H1 (cell line): ENCODE results near the gene KCNMA1. TPM values are rescaled to one million over a fixed set of nuclear protein-coding genes. Genes with fewer than 3 reads are reported as not detected.

Experiments
- CTCF ChIA-PET: fragments of 300-600 bp; sonication (Branson Sonifier 250); formaldehyde crosslinking; loops from one replicate; lab custom pipeline; 2021; ENCODE audit not compliant: partially characterized antibody; lab: Charles Lee
- POLR2A ChIA-PET: fragments of 300-600 bp; sonication (Branson Sonifier 250); formaldehyde crosslinking; loops from one replicate; lab custom pipeline; 2021; ENCODE audit warnings: inconsistent platforms; ENCODE audit not compliant: partially characterized antibody; lab: Charles Lee
- DNase-seq, 2 experiments: peaks; one replicate each; pipeline versions ENCODE4 v3.0.0 to v3.0.0-alpha.2; 2010 to 2022; ENCODE audit warnings: low spot score in 2 of 2, low read depth in 1 of 2, mixed read lengths in 1 of 2
- FAIRE-seq: peaks from 2 replicates; lab custom pipeline; 2011; peaks lifted over from hg19 to GRCh38; lab: Jason Lieb, UNC
- H2AFZ ChIP-seq: 2 replicates; pipeline ENCODE4 v1.8.1; 2012; ENCODE audit warnings: low read length, inconsistent platforms
- H2AK5ac ChIP-seq: 2 replicates; pipeline ENCODE4 v1.6.1; 2013; ENCODE audit warnings: low read depth, low read length
- H2BK120ac ChIP-seq: replicated peaks from 2 replicates; pipeline ENCODE3; 2013; ENCODE audit warnings: low read depth, low read length, inconsistent platforms
- H2BK12ac ChIP-seq: 2 replicates; pipeline ENCODE4 v1.6.1; 2013; ENCODE audit warnings: low read depth, low read length
- H2BK15ac ChIP-seq: 2 replicates; pipeline ENCODE4 v1.6.1; 2013; ENCODE audit warnings: low read length
- H2BK20ac ChIP-seq: 2 replicates; pipeline ENCODE4 v1.6.1; 2013; ENCODE audit warnings: low read length
- H2BK5ac ChIP-seq: 2 replicates; pipeline ENCODE4 v1.6.1; 2013; ENCODE audit warnings: low read depth, low read length
- H3K14ac ChIP-seq: 2 replicates; pipeline ENCODE4 v1.6.1; 2013; ENCODE audit warnings: inconsistent platforms; ENCODE audit not compliant: insufficient read length
- H3K18ac ChIP-seq: 2 replicates; pipeline ENCODE4 v1.6.1; 2013; ENCODE audit warnings: low read length; ENCODE audit errors: extremely low read depth
- H3K23ac ChIP-seq: 2 replicates; pipeline ENCODE4 v1.6.1; 2013; ENCODE audit warnings: inconsistent platforms; ENCODE audit not compliant: insufficient read length
- H3K23me2 ChIP-seq: 2 replicates; pipeline ENCODE4 v1.6.1; 2013; ENCODE audit warnings: low read depth, low read length
- H3K27ac ChIP-seq: 2 replicates; pipeline ENCODE4 v1.6.1; 2011; ENCODE audit warnings: low read depth, low read length, inconsistent platforms
- H3K27me3 ChIP-seq, 4 experiments: replicated peaks in 1 of 4; 1 replicate in 1 of 4; 2 replicates in 3 of 4; pipeline versions ENCODE4 v1.6.1 to v1.8.1; 2011 to 2013; ENCODE audit warnings: low read length in 3 of 4, mild to moderate bottlenecking in 3 of 4, inconsistent platforms in 2 of 4, mixed read lengths in 2 of 4, moderate library complexity in 1 of 4; ENCODE audit not compliant: control insufficient read depth in 3 of 4, insufficient read depth in 3 of 4; ENCODE audit errors: extremely low read depth in 1 of 4
- H3K36me3 ChIP-seq, 4 experiments: 2 replicates each; pipeline versions ENCODE4 v1.6.1 to v1.8.1; 2011 to 2013; ENCODE audit warnings: mild to moderate bottlenecking in 4 of 4, low read length in 3 of 4, moderate library complexity in 2 of 4, control low read depth in 1 of 4, inconsistent platforms in 1 of 4; ENCODE audit not compliant: insufficient read depth in 4 of 4, control insufficient read depth in 2 of 4
- H3K4ac ChIP-seq: replicated peaks from 2 replicates; pipeline ENCODE3; 2013; ENCODE audit warnings: low read length, low read depth, mixed read lengths, inconsistent platforms; ENCODE audit not compliant: insufficient read length
- H3K4me1 ChIP-seq, 4 experiments: replicated peaks in 1 of 4; 1 replicate in 1 of 4; 2 replicates in 3 of 4; pipeline versions ENCODE4 v1.6.1 to v1.8.1; 2011 to 2013; ENCODE audit warnings: low read length in 3 of 4, inconsistent platforms in 2 of 4, mixed read lengths in 1 of 4; ENCODE audit not compliant: insufficient read depth in 4 of 4, control insufficient read depth in 3 of 4
- H3K4me2 ChIP-seq, 2 experiments: 2 replicates each; pipeline versions ENCODE4 v1.6.1 to v1.8.1; 2011 to 2013; ENCODE audit warnings: low read depth in 2 of 2, low read length in 2 of 2, control low read depth in 1 of 2, inconsistent platforms in 1 of 2, mild to moderate bottlenecking in 1 of 2; ENCODE audit not compliant: insufficient read depth in 1 of 2
- H3K4me3 ChIP-seq, 4 experiments: fragments of 200-600, 300-600 bp in 1 of 4; sonication (generic), shearing (Covaris generic), sonication (Bioruptor Twin) in 1 of 4; 2 replicates each; pipeline versions ENCODE4 v1.5.1 to v1.8.1; 2011 to 2016; ENCODE audit warnings: low read length in 4 of 4, low read depth in 3 of 4, control low read depth in 2 of 4, inconsistent platforms in 2 of 4, mild to moderate bottlenecking in 2 of 4, mixed read lengths in 1 of 4, moderate library complexity in 1 of 4; ENCODE audit not compliant: insufficient read depth in 2 of 4; ENCODE audit errors: extremely low read depth in 1 of 4
- H3K56ac ChIP-seq: replicated peaks from 2 replicates; pipeline ENCODE3; 2013; ENCODE audit warnings: low read depth, mild to moderate bottlenecking, mixed read lengths, low read length, inconsistent platforms; ENCODE audit not compliant: insufficient read length
- H3K79me1 ChIP-seq: 2 replicates; pipeline ENCODE4 v1.6.1; 2013; ENCODE audit warnings: low read depth, low read length, control low read depth
- H3K79me2 ChIP-seq, 2 experiments: 2 replicates each; pipeline versions ENCODE4 v1.6.1 to v1.8.1; 2012 to 2013; ENCODE audit warnings: low read length in 2 of 2, mild to moderate bottlenecking in 2 of 2, inconsistent platforms in 1 of 2; ENCODE audit not compliant: insufficient read depth in 2 of 2, control insufficient read depth in 1 of 2
- H3K9ac ChIP-seq, 4 experiments: replicated peaks in 1 of 4; 1 replicate in 1 of 4; 2 replicates in 3 of 4; pipeline versions ENCODE4 v1.6.1 to v1.8.1; 2011 to 2013; ENCODE audit warnings: low read depth in 3 of 4, low read length in 3 of 4, control low read depth in 2 of 4, mild to moderate bottlenecking in 2 of 4, moderate library complexity in 2 of 4, inconsistent platforms in 1 of 4; ENCODE audit errors: extremely low read depth in 1 of 4
- H3K9me3 ChIP-seq, 2 experiments: 2 replicates each; pipeline versions ENCODE4 v1.6.1 to v1.8.1; 2012 to 2013; ENCODE audit warnings: mild to moderate bottlenecking in 2 of 2, moderate library complexity in 2 of 2, control low read depth in 1 of 2, inconsistent platforms in 1 of 2, low read depth in 1 of 2, low read length in 1 of 2, mixed read lengths in 1 of 2; ENCODE audit not compliant: insufficient read depth in 2 of 2
- H4K20me1 ChIP-seq, 2 experiments: replicated peaks in 1 of 2; 2 replicates each; pipeline versions ENCODE3 to v1.8.1; 2011 to 2013; ENCODE audit warnings: inconsistent platforms in 2 of 2, low read length in 2 of 2, mild to moderate bottlenecking in 1 of 2; ENCODE audit not compliant: insufficient read depth in 2 of 2, control insufficient read depth in 1 of 2
- H4K5ac ChIP-seq: 2 replicates; pipeline ENCODE4 v1.6.1; 2013; ENCODE audit warnings: low read length, low read depth, mixed read lengths, inconsistent platforms; ENCODE audit not compliant: insufficient read length
- H4K8ac ChIP-seq: 2 replicates; pipeline ENCODE4 v1.8.0; 2013; ENCODE audit warnings: mild to moderate bottlenecking, moderate library complexity, low read length, inconsistent platforms; ENCODE audit not compliant: insufficient read depth; ENCODE audit errors: extremely low read depth
- H4K91ac ChIP-seq: replicated peaks from 2 replicates; pipeline ENCODE3; 2013; ENCODE audit warnings: low read length, mixed read lengths, inconsistent platforms; ENCODE audit not compliant: insufficient read length
- ASH2L ChIP-seq: fragments of 200-600, 300-600 bp; sonication (generic); IDR thresholded peaks from one replicate; pipeline ENCODE4 v1.7.1; 2017; ENCODE audit warnings: low read length
- BCL11A ChIP-seq, 2 experiments: IDR thresholded peaks; one replicate each; pipeline ENCODE4 v1.6.1; 2011; ENCODE audit warnings: low read depth in 2 of 2, low read length in 2 of 2, mild to moderate bottlenecking in 2 of 2
- EGR1 ChIP-seq: IDR thresholded peaks from 2 replicates; pipeline ENCODE4 v1.6.1; 2011; ENCODE audit warnings: low read depth, low read length, borderline replicate concordance
- EP300 ChIP-seq, 2 experiments: IDR thresholded peaks; 1 replicate in 1 of 2; 2 replicates in 1 of 2; pipeline ENCODE4 v1.6.1; 2011 to 2012; ENCODE audit warnings: low read depth in 2 of 2, low read length in 2 of 2, mild to moderate bottlenecking in 2 of 2, borderline replicate concordance in 1 of 2, inconsistent platforms in 1 of 2, moderate library complexity in 1 of 2
- GABPA ChIP-seq: IDR thresholded peaks from 2 replicates; pipeline ENCODE4 v1.6.1; 2011; ENCODE audit warnings: mild to moderate bottlenecking, low read length, moderate library complexity, borderline replicate concordance; ENCODE audit not compliant: insufficient read depth
- JUND ChIP-seq: IDR thresholded peaks from 2 replicates; pipeline ENCODE4 v1.6.1; 2011; ENCODE audit warnings: mild to moderate bottlenecking, improper control_type of control experiment, low read length
- NRF1 ChIP-seq: IDR thresholded peaks from 2 replicates; pipeline ENCODE4 v1.6.1; 2011; ENCODE audit warnings: mild to moderate bottlenecking, low read depth, low read length, improper control_type of control experiment
- POLR2A ChIP-seq, 2 experiments: IDR thresholded peaks; 1 replicate in 1 of 2; 2 replicates in 1 of 2; pipeline ENCODE4 v1.6.1; 2011; ENCODE audit warnings: low read depth in 2 of 2, low read length in 2 of 2, mild to moderate bottlenecking in 2 of 2; ENCODE audit errors: control extremely low read depth in 1 of 2
- RNF2 ChIP-seq: fragments of 200-900, 300-1000 bp; sonication (generic); IDR thresholded peaks from 2 replicates; pipeline ENCODE4 v1.7.1; 2016; ENCODE audit warnings: borderline replicate concordance, low read depth, mild to moderate bottlenecking, antibody characterized with exemption, low read length; ENCODE audit not compliant: poor library complexity, severe bottlenecking; ENCODE audit errors: missing control alignments
- WGBS, 2 experiments: shearing (Covaris generic) in 1 of 2; methylation state at CpG; one replicate each; pipeline versions ENCODE4 v1.1.6 to v1.1.7; 2013 to 2015; ENCODE audit warnings: low lambda C conversion rate in 2 of 2, mixed read lengths in 2 of 2, inconsistent platforms in 1 of 2, low coverage in 1 of 2, missing lambda C conversion rate in 1 of 2; ENCODE audit not compliant: insufficient replicate concordance in 2 of 2, insufficient coverage in 1 of 2, insufficient read length in 1 of 2; ENCODE audit errors: extremely low coverage in 1 of 2, missing lambda C conversion rate in 1 of 2; 5-methylcytosine and 5-hydroxymethylcytosine counted together
- polyA plus RNA-seq, 7 experiments: library from polyadenylated mRNA; depleted of rRNA in 3 of 7; stranded (reverse) in 5 of 7; unstranded in 2 of 7; fragments of >200 nt in 5 of 7; fragments of 200-250 nt in 2 of 7; gene quantifications; 1 replicate in 5 of 7; 2 replicates in 1 of 7; 4 replicates in 1 of 7; pipeline versions ENCODE4 v1.2.1 to v1.2.3, GENCODE V29; 2011 to 2013; ENCODE audit warnings: missing spikeins in 2 of 7, mixed read lengths in 2 of 7
- total RNA-seq: library from RNA; stranded (reverse); fragmentation: NEBNext Ultra II Directional; extraction: Animal tissue kit (Norgen Biotek cat#: 25700); gene quantifications from 2 replicates; pipeline ENCODE4 v1.2.1, GENCODE V29; 2021

The KCNMA1 gene
- total and polyA plus RNA-seq, 2 of the 8 experiments (the other 6 are each of a cell fraction or from before 2014, with no cell fraction given), result 10.2 to 11.1 TPM

DNA sequence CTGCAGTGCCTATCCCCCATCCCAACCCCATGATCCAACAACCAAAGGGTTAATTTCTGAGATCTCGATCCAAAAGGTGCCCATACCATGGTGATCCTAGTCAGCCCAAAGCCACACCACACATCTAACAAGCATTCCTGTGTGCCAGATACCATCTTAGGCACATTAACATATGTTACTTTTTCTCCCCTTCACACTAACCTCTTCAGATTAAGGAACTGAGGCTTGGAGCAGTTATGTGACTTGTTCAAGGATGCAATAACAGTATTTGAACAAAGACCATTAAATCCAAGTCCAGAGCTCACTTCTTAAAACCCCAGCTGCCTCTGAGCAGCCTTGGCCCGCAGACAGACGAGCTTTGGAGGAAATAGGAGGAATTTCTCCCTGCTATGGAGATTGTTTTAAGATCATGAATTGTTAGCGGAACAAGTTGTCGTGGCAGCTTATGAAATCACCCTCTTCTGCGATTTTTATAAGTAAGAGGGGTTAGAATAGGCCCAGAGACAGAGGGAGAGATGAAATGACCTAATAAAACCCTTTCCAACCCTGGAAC, 327.2 kb downstream of the KCNMA1 start:
- Histone ChIP-seq H3K14ac (no peak overlapping the region), H2AFZ (no peak overlapping the region), H3K79me1 (no peaks in the 10 kb centered on the region), H3K9me3 (no peaks in the 10 kb centered on the region), H3K79me2 (no peaks in the 10 kb centered on the region), H3K9ac (no peak overlapping the region), H2BK12ac (no peak overlapping the region), H3K27ac (no peak overlapping the region), H3K4me2 (no peak overlapping the region), H4K8ac (no peak overlapping the region), H3K27me3 (no peaks in the 10 kb centered on the region), H2BK20ac (no peak overlapping the region), H2AK5ac (no peak overlapping the region), H3K4me3 (no peak overlapping the region), H2BK120ac (no peak overlapping the region), H4K20me1 (no peaks in the 10 kb centered on the region), H3K23ac (no peak overlapping the region), H3K4ac (no peak overlapping the region), H4K91ac (no peak overlapping the region), H3K4me1 (peaks cover 0 to 11% (median 5%) of the 10 kb centered on the region in 4 experiments; a peak in 3 of 7 replicates), H3K56ac (no peak overlapping the region), H3K23me2 (no peaks in the 10 kb centered on the region; the same call in 1 of the 2 replicates), H2BK5ac (no peak overlapping the region)
- ChIA-PET CTCF (interaction anchor here (0.7 to 1.6 kb wide), 2 partner anchors 14 to 136 kb away, joined by 3 to 5 read pairs; no protein-coding TSS in a partner anchor), POLR2A (no interaction called here)
- no peak for DNase-seq
- FAIRE-seq, result no peak
- TF ChIP-seq POLR2A (IDR thresholded peaks at IDR 0.05; ENCODE audit: control extremely low read depth in 1 of 2, low read depth in 2 of 2, low read length in 2 of 2), result no peak
- no peak for TF ChIP-seq EP300 (IDR thresholded peaks at IDR 0.05; ENCODE audit: borderline replicate concordance in 1 of 2, low read depth in 2 of 2, low read length in 2 of 2)
- TF ChIP-seq JUND, result no peak
- TF ChIP-seq NRF1, result no peak
- TF ChIP-seq BCL11A (IDR thresholded peaks at IDR 0.05; ENCODE audit: low read depth in 2 of 2, low read length in 2 of 2), result no peak
- no peak for TF ChIP-seq EGR1
- no peak for TF ChIP-seq ASH2L
- no peak for TF ChIP-seq GABPA
- TF ChIP-seq RNF2, result no peak
- TF ChIP-seq, all 59 proteins: peak for 0
- H2BK15ac ChIP-seq, result no peak overlapping the region
- 91% methylated on average over 6 of the region's 6 CpGs; no CpG with 5 or more reads in 1 of the 2 experiments for WGBS, 2 experiments
- no peaks in the 10 kb centered on the region for H3K36me3 ChIP-seq
- H4K5ac ChIP-seq, result no peak overlapping the region
- H3K18ac ChIP-seq, result no peak overlapping the region
